Fibroblast of lung (primary cell): ENCODE measurements around the gene EIF1AD. TPM values are rescaled to one million over a fixed set of nuclear protein-coding genes. Genes with fewer than 3 reads are reported as not detected.
A peak's percentile ranks its signal among the peaks of the same experiment; 100 is the strongest.

Source experiments
- DNase-seq, 2 donors: peaks; one replicate each; pipeline versions ENCODE4 v3.0.0 to v3.0.0-alpha.2; 2010; ENCODE audit warnings: low read depth in 2 of 2
- H2AFZ ChIP-seq: 2 replicates; pipeline ENCODE4 v1.5.1; 2012; ENCODE audit warnings: low read length, control low read depth, inconsistent platforms
- H3K27ac ChIP-seq: 2 replicates; pipeline ENCODE4 v1.5.1; 2011; ENCODE audit warnings: low read length, control low read depth; ENCODE audit not compliant: insufficient read depth
- H3K27me3 ChIP-seq: 2 replicates; pipeline ENCODE4 v1.5.1; 2011; ENCODE audit warnings: mild to moderate bottlenecking, low read length; ENCODE audit not compliant: control insufficient read depth, insufficient read depth
- H3K36me3 ChIP-seq: 2 replicates; pipeline ENCODE4 v1.5.1; 2011; ENCODE audit warnings: low read length; ENCODE audit not compliant: control insufficient read depth, insufficient read depth
- H3K4me1 ChIP-seq: 2 replicates; pipeline ENCODE4 v1.5.1; 2011; ENCODE audit warnings: low read length; ENCODE audit not compliant: control insufficient read depth, insufficient read depth; ENCODE audit errors: extremely low read depth
- H3K4me2 ChIP-seq: 2 replicates; pipeline ENCODE4 v1.5.1; 2011; ENCODE audit warnings: low read length, control low read depth; ENCODE audit not compliant: insufficient read depth; ENCODE audit errors: extremely low read depth
- H3K4me3 ChIP-seq, 4 experiments: fragments of 200-600 bp in 1 of 4; sonication (generic) in 1 of 4; replicated peaks in 1 of 4; 2 replicates each; pipeline ENCODE4 v1.5.1; 2011 to 2016; ENCODE audit warnings: low read length in 4 of 4, low read depth in 3 of 4, mild to moderate bottlenecking in 3 of 4, control low read depth in 2 of 4, inconsistent platforms in 1 of 4, mixed read lengths in 1 of 4; ENCODE audit not compliant: insufficient read depth in 1 of 4; ENCODE audit errors: control extremely low read depth in 1 of 4
- H3K79me2 ChIP-seq: 2 replicates; pipeline ENCODE4 v1.5.1; 2012; ENCODE audit warnings: mild to moderate bottlenecking, low read length, inconsistent platforms; ENCODE audit not compliant: control insufficient read depth, insufficient read depth
- H3K9ac ChIP-seq: 2 replicates; pipeline ENCODE4 v1.5.1; 2011; ENCODE audit warnings: mild to moderate bottlenecking, low read length, control low read depth; ENCODE audit not compliant: insufficient read depth
- H3K9me3 ChIP-seq: 2 replicates; pipeline ENCODE4 v1.5.1; 2012; ENCODE audit warnings: low read depth, low read length; ENCODE audit not compliant: control insufficient read depth, insufficient read depth
- H4K20me1 ChIP-seq: 2 replicates; pipeline ENCODE4 v1.5.1; 2011; ENCODE audit warnings: low read length; ENCODE audit not compliant: control insufficient read depth, insufficient read depth; ENCODE audit errors: extremely low read depth
- CTCF ChIP-seq, 2 donors: IDR thresholded peaks in 1 of 2; conservative IDR thresholded peaks in 1 of 2; 1 replicate in 1 of 2; 2 replicates in 1 of 2; pipeline ENCODE4 v1.5.1; 2011 to 2012; ENCODE audit warnings: low read length in 2 of 2, control low read depth in 1 of 2, inconsistent platforms in 1 of 2, low read depth in 1 of 2, mild to moderate bottlenecking in 1 of 2
- EZH2 ChIP-seq: IDR thresholded peaks from 2 replicates; pipeline ENCODE4 v1.5.1; 2012; ENCODE audit warnings: low read length, control low read depth, mild to moderate bottlenecking; ENCODE audit errors: missing control alignments
- polyA plus RNA-seq, 2 donors: library from polyadenylated mRNA; depleted of rRNA in 1 of 2; stranded (reverse) in 1 of 2; unstranded in 1 of 2; fragments of >200 nt; gene quantifications; 2 replicates each; pipeline ENCODE4 v1.2.1, GENCODE V29; 2011 to 2012; ENCODE audit warnings: missing spikeins in 1 of 2
- total RNA-seq: library from RNA; depleted of rRNA; stranded (reverse); fragments of >200 nt; gene quantifications from 2 replicates; pipeline ENCODE4 v1.2.1, GENCODE V29; 2014

EIF1AD gene
- total and polyA plus RNA-seq, 2 donors (not counting 1 experiment from before 2014, with no cell fraction given), result 23.5 to 26.2 TPM

- H2AFZ ChIP-seq, result no peak overlapping the region
- no peak for DNase-seq
- no peaks in the 10 kb centered on the region for H3K4me1 ChIP-seq
- no peaks in the 10 kb centered on the region for H4K20me1 ChIP-seq
- no peaks in the 10 kb centered on the region for H3K79me2 ChIP-seq
- H3K27ac ChIP-seq, result no peak overlapping the region
- TF ChIP-seq CTCF (conservative IDR thresholded peaks at IDR 0.05 in 1 of 2, IDR thresholded peaks at IDR 0.05 in 1 of 2; ENCODE audit: low read depth in 1 of 2, low read length in 2 of 2) (no peak), EZH2 (no peak)
- H3K9me3 ChIP-seq, result no peaks in the 10 kb centered on the region
- H3K4me3 ChIP-seq, result no peak overlapping the region
- H3K36me3 ChIP-seq, result no peaks in the 10 kb centered on the region
- peaks cover 34% of the 10 kb centered on the region for H3K27me3 ChIP-seq
- H3K4me2 ChIP-seq, result no peak overlapping the region
- no peak overlapping the region for H3K9ac ChIP-seq
Observed at GRCh38 chr11:66042996-66043906, 41.3 kb upstream of the EIF1AD start.

DNA sequence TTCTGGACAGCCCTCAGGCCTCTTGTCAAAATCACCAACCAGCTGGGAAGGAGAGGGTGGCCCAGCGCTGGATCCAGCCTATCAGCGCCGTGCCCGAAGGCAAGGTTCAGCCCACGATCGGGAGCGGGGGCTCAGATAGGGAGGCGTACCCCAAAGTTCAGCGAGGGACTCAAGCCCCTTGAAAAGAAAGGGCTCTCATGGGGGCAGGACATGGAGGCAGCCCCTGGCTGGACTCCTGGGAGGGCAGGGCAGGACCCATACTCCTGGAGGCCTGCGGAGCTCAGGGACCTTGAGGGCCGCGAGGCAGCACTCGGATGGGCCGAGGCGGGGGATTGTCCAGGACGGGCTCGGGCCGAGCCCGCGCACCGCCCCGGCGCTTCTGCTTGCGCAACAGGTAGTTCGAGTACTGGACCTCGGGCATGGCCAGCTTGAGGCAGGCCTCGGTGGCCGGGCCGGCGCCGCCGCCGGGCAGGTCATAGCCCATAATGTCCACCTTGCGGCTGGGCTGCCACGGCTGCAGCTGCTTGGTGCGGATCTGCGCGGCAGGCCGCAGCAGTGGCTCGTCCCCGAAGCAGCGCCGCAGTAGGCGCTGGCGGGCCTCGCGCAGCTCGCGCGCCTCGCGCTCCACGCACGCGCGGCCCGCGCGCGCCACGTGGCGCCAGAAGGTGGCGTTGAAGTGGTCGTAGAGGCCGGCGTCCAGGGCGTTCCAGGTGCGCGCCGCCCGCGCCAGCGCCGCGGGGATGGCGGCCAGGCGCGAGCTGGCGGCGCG lies 40.5 kb upstream of the EIF1AD start:
- Histone ChIP-seq H3K9me3 (no peaks in the 10 kb centered on the region), H3K27me3 (peaks cover 33% of the 10 kb centered on the region), H4K20me1 (no peaks in the 10 kb centered on the region), H3K36me3 (no peaks in the 10 kb centered on the region), H3K4me3 (no peak overlapping the region), H2AFZ (no peak overlapping the region), H3K4me2 (no peak overlapping the region), H3K4me1 (no peaks in the 10 kb centered on the region), H3K9ac (no peak overlapping the region), H3K79me2 (no peaks in the 10 kb centered on the region), H3K27ac (no peak overlapping the region)
- TF ChIP-seq EZH2 (no peak), CTCF (conservative IDR thresholded peaks at IDR 0.05 in 1 of 2, IDR thresholded peaks at IDR 0.05 in 1 of 2; ENCODE audit: low read depth in 1 of 2, low read length in 2 of 2) (no peak)
- DNase-seq, result no peak

GRCh38 chr11:66039765-66040164 lies 37.8 kb upstream of the EIF1AD start:
- no peak for DNase-seq
- peak; percentile 38 for TF ChIP-seq EZH2
- no peak for TF ChIP-seq CTCF (conservative IDR thresholded peaks at IDR 0.05 in 1 of 2, IDR thresholded peaks at IDR 0.05 in 1 of 2; ENCODE audit: low read depth in 1 of 2, low read length in 2 of 2)
- Histone ChIP-seq H3K27me3 (peaks cover 18% of the 10 kb centered on the region), H4K20me1 (no peaks in the 10 kb centered on the region), H3K4me3 (no peak overlapping the region), H3K9me3 (no peaks in the 10 kb centered on the region), H3K36me3 (no peaks in the 10 kb centered on the region), H3K4me2 (no peak overlapping the region), H2AFZ (no peak overlapping the region), H3K79me2 (no peaks in the 10 kb centered on the region), H3K27ac (no peak overlapping the region), H3K9ac (no peak overlapping the region), H3K4me1 (no peaks in the 10 kb centered on the region)
